GM18861 (cell line): ENCODE measurements around the gene BPTF.
"Not testable (repeated sequence)": the region's sequence is repeated elsewhere in the genome, so short reads cannot be mapped to it uniquely, and the experiment has no call there.

Experiments
- ATAC-seq: cut with Tn5 transposase; IDR thresholded peaks from one replicate; pipeline ENCODE4 v1.9.1; 2021; ENCODE audit not compliant: unreplicated experiment

BPTF gene

DNA sequence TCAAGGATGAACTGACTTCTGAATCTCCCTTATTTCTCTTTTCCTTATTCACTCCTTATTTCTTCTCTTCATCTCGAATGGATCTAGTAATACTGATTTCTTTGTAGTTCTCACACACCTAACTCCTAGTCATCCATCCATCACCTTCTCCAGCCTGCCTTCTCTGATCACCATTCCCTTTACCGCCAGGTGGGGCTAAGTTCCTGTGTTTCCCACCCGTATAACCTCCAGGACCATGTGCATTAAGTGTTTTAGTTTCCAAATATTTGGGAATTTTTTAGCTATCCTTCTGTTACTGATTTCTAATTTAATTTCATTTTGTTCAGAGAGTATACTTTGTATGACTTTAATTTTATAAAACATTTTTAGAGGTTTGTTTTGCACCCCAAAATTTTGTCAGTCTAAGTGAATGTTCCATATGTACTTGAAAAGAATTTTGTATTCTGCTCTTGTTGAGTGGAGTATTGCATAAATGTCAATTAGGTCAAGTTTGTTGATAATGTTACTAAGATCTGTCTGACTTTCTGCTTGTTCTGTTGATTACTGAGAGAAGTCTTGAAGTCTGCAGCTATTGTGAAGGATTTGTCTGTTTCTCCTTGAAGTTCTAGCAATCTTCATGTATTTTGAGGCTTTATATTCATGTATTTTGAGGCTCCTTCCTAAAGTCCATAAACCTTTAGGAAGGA, 8.8 kb downstream of the BPTF start:
- no peak for ATAC-seq

DNA sequence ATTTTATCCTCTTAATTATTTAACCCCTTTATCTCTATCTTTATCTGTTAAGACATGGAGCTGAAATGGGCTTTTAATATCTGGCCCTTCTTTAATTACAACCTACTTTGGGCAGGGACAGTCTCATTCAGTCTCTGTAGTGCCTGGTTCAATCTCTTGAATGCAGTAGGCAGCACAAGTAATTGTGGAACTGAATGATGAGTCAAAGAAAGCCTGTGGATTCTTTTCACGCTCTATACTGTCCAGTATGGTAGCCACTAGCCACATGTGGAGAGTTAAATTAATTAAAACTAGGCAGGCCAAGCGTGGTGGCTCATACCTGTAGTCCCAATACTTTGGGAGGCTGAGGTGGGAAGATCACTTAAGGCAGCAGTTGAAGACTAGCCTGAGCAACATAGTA, 9.3 kb downstream of the BPTF start:
- ATAC-seq, result no peak

DNA sequence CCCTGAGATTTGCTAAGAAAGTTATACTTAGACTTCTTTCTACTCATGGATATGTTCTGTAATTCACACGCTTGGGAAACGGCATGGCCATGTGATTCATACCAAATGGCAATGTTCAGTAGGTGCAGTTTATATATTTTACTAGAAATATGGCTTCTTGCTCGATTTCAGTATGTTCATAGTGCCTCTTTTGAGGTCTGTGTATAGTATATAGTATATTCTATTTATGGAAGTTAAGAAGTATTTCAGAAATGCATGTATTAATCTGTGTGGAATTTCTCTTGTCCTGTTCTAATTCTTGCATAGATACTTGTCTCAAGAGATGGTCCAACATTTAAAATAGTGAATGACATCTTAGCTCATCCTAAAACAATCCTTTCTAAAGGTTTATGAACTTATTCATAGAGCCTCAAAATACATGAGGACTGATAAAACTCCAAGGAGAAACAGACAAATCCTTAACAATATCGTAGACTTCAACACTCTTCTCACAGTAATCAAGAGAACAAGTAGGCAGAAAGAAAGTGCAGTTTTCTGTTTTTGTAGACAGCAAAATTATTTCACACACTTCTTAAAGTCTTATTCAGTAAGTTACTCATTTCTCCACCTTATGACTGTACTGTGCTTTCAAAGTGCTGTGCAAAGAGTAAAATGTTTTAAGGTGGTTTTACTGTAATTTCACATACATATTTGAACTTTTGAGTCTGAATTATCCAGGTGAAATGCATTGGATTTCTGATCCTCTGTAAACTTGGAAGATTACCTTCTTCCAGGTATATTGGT, 11.1 kb downstream of the BPTF start:
- no peak for ATAC-seq

DNA sequence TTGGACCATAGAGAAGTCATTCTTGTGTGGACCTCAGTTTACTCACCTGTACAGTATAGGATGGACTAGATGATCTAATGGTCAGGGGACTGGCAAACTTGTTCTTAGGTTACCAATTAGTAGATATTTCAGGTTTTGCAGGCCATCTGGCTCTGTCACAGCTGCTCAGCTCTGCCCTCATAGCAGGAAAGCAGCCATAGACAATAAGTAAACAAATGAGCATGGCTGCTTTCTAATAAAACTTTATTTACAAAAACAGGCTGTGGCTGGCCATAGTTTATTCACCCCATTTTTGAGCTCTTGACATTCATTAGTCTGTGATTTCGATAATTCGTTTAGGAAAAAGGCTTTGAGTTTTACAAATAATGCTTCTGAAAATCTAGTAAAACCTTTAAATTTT, 12.7 kb downstream of the BPTF start:
- ATAC-seq, result no peak

DNA sequence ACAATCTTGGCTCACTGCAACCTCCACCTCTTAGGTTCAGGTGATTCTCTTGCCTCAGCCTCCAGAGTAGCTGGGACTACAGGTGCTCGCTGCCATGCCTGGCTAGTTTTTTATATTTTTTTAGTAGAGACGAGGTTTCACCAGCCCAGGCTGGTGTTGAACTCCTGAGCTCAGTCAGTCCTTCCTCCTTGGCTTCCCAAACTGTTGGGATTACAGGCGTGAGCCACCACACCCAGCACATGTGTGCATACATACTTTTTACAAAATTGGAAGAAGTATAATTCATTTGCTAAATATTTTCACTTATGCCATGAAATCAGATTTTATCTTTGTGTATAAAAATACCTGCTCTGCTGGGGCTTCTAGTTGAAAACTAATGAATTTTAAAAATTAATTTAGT, 13.2 kb downstream of the BPTF start:
- no peak for ATAC-seq

DNA sequence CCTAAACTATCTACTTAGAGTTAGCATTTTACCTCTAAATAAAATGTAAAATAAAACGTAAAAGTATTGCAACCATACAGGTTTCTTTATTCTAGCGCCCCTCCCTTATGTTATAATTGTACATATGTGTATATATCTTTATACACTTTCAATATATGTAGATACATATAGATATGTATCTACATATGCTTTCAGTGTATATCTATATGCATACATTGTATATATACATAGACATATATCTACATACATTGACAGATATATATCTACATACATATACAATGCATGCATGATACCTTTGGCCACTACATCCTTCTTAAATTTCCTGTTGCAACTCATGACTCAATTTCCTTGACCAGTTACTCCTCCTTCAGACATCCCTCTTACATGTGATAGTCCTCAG, 16.7 kb downstream of the BPTF start:
- no peak for ATAC-seq

DNA sequence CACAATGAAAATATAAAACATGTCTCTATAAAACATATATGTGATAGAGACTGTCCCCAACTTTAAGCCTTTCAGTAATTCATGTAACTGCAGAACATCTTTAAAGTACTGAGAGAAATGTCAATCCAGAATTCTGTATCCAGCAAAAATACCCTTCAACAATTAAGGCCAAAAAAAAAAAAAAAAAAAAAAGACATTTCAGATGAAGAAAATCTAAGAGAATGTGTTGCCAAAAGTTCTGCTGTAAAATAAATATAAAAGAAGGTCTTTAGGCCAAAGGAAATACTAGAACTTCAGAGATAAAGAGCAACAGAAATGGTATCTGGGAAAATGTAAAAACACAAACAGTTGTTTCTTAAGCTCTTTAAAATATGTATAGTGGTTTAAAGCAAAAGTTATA, 17.3 kb downstream of the BPTF start:
- no peak for ATAC-seq

DNA sequence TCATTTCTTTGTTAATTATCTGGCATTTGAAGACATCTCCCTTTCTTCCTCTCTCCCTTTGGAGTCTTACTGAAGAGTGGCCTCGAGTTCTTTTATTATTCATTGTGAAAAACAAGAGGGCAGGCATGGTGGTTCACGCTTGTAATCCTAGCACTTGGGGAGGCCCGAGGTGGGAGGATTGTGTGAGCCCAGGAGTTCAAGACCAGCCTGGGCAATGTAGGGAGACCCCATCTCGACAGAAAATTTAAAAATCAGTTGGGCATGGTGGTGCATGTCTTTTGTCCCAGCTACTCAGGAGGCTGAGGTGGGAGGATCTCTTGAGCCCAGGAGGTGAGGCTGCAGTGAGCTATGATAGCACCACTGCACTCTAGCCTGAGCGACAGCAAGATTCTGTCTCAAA, 20.1 kb downstream of the BPTF start:
- ATAC-seq, result no peak

DNA sequence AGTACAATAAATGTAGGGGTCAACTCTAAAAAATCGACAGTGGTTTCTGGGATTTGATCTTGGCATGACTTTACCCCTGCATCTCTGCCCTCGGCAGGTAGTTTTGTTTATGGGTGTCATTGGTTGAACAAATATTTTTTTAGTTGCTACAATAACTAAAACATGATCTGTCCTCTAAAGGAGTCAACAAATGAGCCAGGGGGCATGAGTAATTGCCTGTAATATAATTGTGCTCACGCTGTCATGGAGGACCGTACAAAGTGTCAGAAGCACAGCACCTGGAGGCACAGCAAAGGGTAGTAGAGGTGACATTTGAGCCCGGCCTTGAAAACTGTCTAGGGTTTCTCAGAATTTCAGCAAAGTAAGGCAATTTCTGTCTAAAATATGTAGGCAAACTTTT, 22.9 kb downstream of the BPTF start:
- not testable (repeated sequence) for ATAC-seq

DNA sequence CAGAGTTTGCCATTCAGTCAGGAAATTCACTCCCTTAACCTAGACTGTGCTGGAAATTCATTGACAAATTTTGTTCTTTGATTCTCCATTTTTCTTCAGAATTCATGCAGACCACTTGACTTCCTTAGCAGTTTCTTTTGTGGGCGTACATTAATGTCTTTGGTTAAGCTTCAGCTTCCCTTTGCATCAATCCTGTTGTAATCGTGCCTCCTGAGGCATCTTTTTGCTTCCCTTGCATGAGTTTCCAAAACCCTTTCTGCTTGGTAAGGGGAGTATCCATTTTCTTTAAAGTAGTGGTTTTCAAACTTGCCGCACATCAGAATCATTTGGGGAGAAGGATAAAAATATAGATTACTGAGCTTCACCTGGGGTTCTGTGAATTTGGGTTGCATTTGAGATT, 23.5 kb downstream of the BPTF start:
- ATAC-seq, result not testable (repeated sequence)

DNA sequence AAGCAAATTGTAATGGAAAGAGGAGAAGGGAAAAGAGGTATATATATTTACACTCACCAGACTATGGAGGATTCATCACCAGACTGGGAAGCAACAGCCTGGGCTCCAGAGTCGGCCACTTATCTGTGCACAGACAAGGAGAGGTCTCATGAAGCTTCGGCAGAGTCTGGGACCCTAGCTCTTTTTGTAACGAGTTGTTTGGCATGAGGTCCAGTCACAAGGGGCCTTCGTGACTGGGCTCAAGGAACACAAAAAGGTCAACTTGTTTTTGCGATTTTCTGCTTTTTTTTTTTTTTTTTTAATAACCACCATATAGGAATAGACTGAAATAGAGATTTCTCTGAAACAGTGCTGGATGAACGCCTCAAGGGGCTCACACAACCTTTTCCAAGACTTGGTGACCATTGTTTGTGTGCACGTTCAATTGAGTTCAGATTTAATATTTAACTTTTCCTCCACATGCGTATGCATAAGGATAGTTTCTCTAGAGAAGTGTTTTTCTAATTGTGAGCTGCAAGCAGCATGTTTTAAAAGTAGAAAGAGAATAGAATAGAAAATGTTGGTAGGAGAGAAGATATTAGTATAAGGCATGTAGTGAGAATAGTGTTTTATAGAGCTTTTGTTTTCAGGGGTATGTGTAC, 25.8 kb downstream of the BPTF start:
- ATAC-seq, result no peak

DNA sequence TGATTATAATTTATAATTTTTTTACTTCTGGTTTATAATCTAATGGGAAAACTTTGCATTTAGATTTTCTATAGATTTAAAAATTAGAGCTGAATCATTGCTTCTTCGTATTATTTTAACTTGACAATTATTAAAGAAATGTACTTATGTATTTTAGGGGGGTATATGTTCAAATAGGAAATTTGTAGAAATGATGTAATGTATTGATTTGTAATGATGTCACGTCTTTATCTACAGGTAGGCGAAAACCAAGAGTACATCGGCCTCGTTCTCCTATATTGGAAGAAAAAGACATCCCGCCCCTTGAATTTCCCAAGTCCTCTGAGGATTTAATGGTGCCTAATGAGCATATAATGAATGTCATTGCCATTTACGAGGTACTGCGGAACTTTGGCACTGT, 28.4 kb downstream of the BPTF start:
- no peak for ATAC-seq

DNA sequence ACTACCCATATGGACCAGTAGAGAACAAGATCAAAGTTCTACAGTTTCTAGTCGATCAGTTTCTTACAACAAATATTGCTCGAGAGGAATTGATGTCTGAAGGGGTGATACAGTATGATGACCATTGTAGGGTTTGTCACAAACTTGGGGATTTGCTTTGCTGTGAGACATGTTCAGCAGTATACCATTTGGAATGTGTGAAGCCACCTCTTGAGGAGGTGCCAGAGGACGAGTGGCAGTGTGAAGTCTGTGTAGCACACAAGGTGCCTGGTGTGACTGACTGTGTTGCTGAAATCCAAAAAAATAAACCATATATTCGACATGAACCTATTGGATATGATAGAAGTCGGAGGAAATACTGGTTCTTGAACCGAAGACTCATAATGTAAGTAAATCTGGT, 29.1 kb downstream of the BPTF start:
- ATAC-seq, result no peak

DNA sequence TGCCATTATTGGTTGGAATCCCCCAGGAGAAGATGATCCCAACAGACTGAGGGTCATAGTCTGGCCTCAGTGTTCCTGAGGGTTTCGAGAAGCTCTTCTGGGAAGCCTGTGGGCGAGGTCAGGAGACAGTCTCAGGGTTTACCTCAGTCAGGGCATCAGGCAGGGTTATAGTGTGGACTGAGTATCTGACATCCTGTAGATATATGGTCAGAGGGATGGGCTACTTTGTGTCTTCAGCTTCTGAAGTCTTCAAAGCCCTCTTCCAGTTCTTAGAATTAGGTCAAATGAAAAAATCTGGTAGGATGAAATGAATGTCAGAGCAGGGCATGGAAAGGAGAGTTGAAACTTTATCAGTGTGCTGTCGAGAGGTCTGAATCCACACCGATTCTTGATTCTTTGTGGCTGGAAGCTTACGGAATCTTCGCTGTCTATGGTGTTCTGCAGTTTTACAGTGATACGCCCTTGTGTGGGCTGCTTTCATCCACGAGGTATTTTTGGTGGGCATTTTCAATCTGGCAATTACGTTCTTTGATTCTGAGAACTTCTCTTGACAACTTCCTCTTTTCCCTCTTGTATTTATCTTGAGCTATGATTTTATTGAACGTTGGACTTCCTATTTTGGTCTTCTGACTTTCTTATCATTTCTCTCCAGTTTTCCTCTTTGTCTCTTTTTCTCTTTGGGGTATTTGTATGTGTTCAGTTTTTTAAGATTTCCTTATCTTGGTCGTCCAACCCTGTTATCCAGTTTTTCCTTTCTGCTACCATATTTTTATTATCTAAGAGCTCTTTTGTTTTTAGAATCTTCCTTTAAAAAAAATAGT, 30.4 kb downstream of the BPTF start:
- ATAC-seq, result no peak

DNA sequence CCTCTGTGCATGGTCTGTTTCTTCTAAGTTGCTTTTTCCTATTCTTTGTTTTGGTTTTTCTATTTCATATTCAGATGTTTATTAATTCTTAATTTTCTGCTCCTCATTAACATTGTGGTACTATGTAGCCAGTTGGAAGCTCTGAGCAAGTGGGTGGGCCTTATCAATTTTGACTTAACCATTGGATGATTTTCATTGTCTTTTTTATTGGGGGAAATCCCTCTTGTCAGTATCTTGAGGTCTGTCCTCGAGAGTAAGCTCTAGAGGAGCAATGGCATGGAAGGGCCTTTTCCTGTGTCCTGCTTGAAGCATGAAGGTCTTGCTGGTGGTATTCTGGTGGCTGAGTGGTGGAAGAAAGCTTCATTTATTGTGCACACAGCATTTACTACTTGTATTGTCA, 31.1 kb downstream of the BPTF start:
- not testable (repeated sequence) for ATAC-seq

DNA sequence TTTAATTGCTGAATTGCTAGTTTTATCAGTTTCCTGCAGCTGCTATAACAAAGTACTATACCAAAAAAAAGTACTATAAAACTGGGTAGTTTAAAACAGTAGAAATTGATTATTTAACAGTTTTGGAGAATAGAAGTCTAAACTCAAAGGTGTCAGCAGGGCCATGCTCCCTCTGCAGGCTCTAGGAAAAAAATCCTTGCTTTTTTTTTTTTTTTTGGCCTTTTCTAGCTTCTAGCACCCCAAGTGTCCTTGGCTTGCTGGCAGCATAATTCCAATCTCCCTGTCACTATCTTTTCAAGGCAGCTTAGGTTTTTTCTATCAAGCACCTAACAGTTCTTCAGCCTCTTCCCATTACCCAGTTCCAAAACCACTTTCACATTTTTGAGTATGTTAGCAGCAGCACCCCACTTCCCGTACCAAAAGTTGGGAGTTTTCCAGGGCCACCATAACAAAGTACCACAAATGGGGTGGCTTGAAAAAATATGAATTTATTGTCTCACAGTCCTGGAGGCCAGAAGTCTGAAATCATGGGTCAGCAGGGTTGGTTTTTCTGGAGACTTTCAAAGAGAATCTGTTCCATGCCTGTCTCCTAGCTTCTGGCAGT, 37.4 kb downstream of the BPTF start:
- ATAC-seq, result no peak

DNA sequence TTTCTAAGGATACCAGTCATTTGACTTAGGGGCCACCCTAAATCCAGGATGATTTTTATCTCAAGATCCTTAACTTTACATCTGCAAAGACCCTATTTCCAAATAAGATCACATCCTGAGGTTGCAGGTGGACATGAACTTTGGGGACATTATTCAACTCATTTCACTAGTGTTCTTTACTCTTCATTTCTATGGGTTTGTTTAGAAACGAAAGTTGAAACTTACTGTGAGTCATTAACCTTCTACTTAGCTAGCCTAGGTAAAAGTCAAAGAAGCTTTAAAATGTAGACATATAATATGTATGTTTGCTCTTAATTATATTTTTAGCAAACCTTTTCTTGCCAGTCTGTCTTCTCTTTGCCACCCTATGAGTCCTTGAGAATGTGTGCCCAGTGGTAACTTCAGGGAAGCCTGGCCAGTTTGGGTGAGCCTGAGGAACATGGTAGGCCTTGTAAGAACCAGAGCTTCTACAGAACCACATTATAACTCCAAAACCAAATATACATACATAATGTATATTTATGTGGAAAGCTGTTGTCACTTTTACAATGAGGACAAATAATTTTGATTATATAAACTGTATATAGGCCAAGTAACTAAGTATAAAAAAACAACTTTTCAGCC, 38.4 kb downstream of the BPTF start:
- no peak for ATAC-seq

DNA sequence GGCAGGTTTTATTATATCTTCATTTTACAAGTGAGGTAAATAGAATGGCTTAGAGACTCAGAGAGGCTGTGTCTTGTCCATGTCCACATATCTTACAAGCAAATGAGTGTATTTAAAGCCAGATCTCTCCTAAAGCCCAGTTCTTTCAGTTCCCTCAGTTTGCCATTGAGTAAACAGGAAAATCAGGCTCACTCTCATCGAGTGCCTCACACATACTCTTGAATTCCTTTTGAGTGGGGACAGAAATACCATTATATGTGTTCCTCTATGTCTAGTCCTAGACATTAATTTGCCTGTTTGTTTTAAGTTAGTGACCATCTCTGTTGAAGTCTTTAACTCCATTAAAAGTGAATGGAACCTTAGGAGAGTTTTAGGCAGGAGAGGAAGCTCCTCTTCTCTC, 40.1 kb downstream of the BPTF start:
- no peak for ATAC-seq

DNA sequence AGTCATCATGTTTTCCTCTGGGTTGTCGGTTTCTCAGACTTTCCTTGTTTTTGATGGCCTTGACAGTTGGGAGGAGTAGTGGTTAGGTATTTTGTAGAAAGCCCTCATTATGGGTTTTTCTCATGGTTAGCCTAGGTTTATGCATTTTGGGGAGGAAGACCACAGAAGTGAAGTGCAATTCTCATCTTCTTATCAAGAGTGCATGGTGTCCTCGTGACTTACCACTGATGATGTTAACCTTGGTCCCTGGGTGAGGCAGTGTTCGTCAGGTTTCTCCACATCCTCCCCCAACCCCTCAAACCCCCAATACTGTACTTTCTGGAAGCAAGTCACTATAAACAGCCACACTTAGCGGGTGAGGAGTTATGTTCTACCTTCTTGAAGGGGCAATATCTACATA, 42.3 kb downstream of the BPTF start:
- ATAC-seq, result no peak

DNA sequence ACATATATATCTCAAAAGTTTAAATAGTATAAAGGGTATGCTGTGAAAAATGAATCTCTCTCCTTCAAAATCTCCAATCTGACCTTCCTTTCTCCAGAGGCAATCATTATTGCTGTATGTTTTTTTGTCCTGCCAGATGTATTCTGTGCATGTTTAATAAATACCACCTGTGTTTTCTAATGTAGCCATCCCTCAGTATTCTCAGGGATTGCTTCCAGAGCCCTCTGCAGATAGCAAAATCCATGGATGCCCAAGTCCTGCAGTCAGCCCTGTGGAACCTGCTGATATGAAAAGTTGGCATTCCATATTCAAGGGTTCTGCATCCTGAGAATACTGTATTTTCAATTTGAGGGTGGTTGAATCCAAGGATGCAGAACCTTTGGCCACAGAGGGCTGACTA, 42.9 kb downstream of the BPTF start:
- ATAC-seq, result no peak

DNA sequence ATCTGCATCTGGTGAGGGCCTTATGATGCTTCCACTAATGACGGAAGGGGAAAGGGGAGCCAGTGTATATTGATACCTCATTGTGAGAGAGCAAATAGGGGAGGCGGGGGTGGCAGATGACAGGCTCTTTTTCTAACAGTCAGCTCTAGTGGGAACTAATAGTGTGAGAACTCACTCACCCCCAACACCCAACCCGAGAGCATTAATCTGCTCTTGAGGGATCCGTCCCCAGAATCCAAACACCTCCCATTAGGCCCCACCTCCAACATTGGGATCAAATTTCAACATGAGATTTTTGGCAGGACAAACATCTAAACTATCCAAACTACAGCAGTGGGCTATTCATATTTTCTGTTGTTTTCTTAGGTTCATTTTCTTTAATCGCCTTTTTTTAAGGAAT, 54.4 kb downstream of the BPTF start:
- no peak for ATAC-seq
